ENCODE results near the gene LIPA.

LIPA gene

GRCh38 chr10:89245802-89246201, 5.8 kb downstream of the LIPA start:
- peak; percentile 44 for DNase-seq (ENCODE audit: low spot score)
- no peak for TF ChIP-seq CTCF (IDR thresholded peaks at IDR 0.05; ENCODE audit: extremely low read depth, missing control alignments)

DNA sequence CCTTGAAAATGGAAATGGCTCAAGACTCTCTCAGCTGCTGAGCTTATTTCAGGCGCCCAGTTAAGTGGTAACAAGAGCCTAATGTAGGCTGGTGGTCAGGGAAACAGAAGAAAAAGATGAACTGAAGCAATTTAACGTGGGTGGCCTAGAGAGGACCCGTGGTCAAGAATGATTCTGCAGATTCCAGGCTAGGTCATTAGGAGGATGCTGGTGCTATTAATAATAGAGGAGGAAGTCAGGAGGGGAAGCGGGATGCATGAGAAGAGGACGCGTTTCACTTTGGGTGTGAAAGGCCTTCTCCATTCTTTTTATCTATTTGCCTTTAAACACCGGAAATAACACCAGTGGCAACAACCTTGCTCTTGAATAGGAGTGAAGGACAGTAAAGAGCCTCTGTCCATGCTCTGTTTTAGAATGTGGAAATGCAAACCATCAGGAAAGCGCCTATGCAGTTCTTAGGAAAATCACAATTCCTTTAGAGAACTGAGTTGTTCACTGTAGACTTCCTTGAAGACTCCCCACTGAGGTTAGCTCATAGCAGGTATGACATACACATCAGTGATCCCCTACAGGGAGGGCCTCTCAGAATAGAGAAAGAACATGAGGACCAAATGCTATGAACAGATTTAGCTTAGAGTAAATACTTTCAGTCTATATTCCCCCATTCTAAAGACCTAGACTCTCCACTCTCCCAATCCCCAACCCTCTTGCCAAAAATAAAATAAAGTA, 8.6 kb downstream of the LIPA start:
- TF ChIP-seq CTCF (IDR thresholded peaks at IDR 0.05; ENCODE audit: extremely low read depth, missing control alignments): no peak
- DNase-seq (ENCODE audit: low spot score): no peak

DNA sequence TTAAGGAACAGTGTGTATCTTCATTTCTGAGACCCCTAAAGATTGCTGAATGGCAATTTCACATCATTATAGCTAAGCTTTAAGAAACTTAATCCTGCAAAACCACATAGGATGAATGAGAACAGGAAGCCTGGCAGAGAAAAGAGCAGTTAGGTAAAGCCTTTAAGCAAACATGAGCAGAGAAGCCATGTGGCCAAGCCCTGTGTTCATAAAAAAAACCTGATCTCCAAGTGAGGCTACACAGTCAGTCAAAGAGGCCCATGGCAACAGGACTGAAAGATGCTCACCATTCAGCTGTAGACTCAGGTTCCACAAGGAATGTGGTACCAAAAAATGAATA, 9.3 kb downstream of the LIPA start:
- no peak for TF ChIP-seq CTCF (IDR thresholded peaks at IDR 0.05; ENCODE audit: extremely low read depth, missing control alignments)
- no peak for DNase-seq (ENCODE audit: low spot score)

DNA sequence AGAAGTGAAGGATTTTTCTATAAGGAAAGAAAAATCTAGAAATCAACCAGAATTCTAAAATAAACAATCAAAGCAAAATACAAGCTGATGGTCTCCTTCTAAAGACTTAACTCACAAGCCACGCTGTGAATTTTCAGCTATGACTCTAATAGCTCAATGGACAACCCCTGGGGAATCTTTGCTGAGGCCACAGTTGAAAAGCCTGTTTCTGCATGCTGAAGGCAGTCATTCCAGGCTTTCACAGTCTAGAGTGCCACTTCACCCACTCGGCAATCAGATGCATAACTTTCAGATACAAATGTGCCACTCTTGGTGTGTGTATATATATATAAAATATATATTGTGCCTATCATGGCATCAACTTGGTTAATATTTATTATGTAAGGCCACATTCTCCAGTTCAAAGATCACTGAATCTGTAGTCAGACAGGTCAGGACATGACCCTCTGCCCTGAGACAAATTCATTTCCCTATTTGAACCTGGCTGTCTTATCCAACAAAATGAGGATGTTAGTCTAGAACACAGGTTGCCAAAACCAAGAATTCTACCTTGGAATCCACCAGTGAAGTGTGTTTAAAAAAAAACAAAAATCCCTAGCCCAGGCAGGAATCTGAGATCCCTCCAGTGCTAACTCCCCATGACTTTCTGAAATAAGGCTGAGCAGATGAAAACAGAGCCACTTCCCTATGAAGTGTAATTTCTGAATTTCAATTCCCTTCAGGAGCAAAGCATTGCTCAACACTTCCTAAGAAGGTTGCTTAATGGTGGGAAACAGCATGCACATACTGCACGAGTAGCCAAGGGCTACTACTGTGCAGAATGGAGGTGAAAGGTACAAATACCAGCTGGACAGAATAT, 9.9 kb downstream of the LIPA start:
- no peak for TF ChIP-seq CTCF (IDR thresholded peaks at IDR 0.05; ENCODE audit: extremely low read depth, missing control alignments)
- no peak for DNase-seq (ENCODE audit: low spot score)

DNA sequence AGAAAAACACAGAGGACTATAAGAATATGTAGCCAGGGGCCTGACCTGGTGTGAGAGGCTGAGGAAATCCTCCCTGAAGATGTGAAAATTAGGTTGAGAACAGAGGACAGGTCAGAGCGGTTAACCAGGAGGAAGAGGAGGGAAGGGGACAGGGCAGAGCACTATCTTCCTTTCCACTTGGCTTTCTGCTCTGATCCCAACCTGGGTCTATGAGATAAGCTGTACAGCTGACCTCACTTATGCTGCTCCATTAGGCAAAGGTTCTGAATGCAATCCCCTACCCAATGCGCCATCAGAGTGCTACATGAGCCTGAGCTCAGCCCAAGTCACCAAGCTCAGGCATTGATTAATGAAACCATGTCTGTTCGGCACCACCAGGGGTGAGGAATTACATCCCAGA, 10.5 kb downstream of the LIPA start:
- no peak for TF ChIP-seq CTCF (IDR thresholded peaks at IDR 0.05; ENCODE audit: extremely low read depth, missing control alignments)
- DNase-seq (ENCODE audit: low spot score): no peak

- no peak for DNase-seq (ENCODE audit: low spot score)
- TF ChIP-seq CTCF (IDR thresholded peaks at IDR 0.05; ENCODE audit: extremely low read depth, missing control alignments): no peak
Observed at GRCh38 chr10:89240519-89240918, 11.1 kb downstream of the LIPA start.

DNA sequence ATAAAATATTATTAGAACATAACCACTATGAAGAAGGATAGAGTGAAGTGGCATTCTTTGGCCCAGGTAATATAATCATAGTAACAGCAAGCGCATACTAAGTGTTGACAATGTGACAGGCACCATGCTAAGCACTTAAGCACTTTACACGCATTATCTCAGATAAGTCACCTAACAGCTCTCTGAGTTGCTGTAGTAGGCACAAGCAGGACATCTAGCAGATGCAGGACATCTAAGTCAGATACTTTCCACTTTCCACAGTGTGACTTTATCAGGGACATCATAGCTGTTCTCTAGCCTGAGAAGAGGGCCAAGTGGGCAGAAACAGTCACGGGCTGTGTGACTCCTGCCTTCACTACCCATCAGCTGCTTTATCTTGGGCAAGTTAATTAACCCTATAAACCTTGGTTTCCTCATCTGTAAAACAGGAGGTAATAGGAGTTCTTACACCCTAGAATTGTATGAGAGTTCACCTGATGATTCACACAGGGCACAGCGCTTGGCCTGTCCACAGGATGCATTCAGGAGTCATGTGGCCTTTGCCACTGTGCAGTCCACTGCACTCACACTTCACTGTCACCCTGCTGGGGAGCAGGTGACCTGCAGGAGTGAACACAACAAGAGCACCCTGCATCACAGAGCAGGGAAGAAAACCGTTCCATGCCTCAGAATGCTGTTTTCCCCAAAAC, 12.5 kb downstream of the LIPA start:
- TF ChIP-seq CTCF (IDR thresholded peaks at IDR 0.05; ENCODE audit: extremely low read depth, missing control alignments): no peak
- DNase-seq (ENCODE audit: low spot score): no peak
